GM21367 (cell line): ENCODE data around the gene FBXO34.

Experiments
- ATAC-seq: cut with Tn5 transposase; IDR thresholded peaks from one replicate; pipeline ENCODE4 v1.9.1; 2021; ENCODE audit not compliant: unreplicated experiment

FBXO34 gene

GRCh38 chr14:55271572-55272298 is 514 bp downstream of the FBXO34 start:
- ATAC-seq: peak; percentile 33

- no peak for ATAC-seq
Measured at GRCh38 chr14:55272387-55272786, 1.2 kb downstream of the FBXO34 start.

GRCh38 chr14:55272922-55273321 is 1.7 kb downstream of the FBXO34 start:
- ATAC-seq: no peak

GRCh38 chr14:55274146-55274545 is 2.9 kb downstream of the FBXO34 start:
- no peak for ATAC-seq

GRCh38 chr14:55274751-55275150 is 3.5 kb downstream of the FBXO34 start:
- no peak for ATAC-seq

- no peak for ATAC-seq
Measured at GRCh38 chr14:55276736-55277135, 5.5 kb downstream of the FBXO34 start.

GRCh38 chr14:55277972-55278740 is 6.9 kb downstream of the FBXO34 start:
- ATAC-seq: peak; percentile 88

GRCh38 chr14:55279384-55279783 is 8.2 kb downstream of the FBXO34 start:
- ATAC-seq: no peak

GRCh38 chr14:55281316-55281839 is 10.2 kb downstream of the FBXO34 start:
- no peak for ATAC-seq

GRCh38 chr14:55285048-55285652 is 13.9 kb downstream of the FBXO34 start:
- ATAC-seq: no peak

- ATAC-seq: no peak
Measured at GRCh38 chr14:55288439-55288838, 17.2 kb downstream of the FBXO34 start.

- ATAC-seq: no peak
Measured at GRCh38 chr14:55291480-55292081, 20.4 kb downstream of the FBXO34 start.

GRCh38 chr14:55294603-55295002 is 23.4 kb downstream of the FBXO34 start:
- no peak for ATAC-seq

GRCh38 chr14:55297611-55298499 is 26.6 kb downstream of the FBXO34 start:
- no peak for ATAC-seq

- no peak for ATAC-seq
Measured at GRCh38 chr14:55298500-55298822, 27.2 kb downstream of the FBXO34 start.

GRCh38 chr14:55301437-55302121 is 30.4 kb downstream of the FBXO34 start:
- no peak for ATAC-seq

- ATAC-seq: no peak
Measured at GRCh38 chr14:55302367-55303124, 31.3 kb downstream of the FBXO34 start.

GRCh38 chr14:55303125-55303499 is 31.9 kb downstream of the FBXO34 start:
- no peak for ATAC-seq

- peak; percentile 58 for ATAC-seq
Measured at GRCh38 chr14:55303691-55304145, 32.5 kb downstream of the FBXO34 start.
